HCT116 (cell line): Measurements from ENCODE around the gene NCAPG2.

Experiments used
- EZH2 ChIP-seq: fragments of 200-600 bp; sonication (generic); IDR thresholded peaks from 2 replicates; pipeline ENCODE4 v1.6.1; 2017; ENCODE audit warnings: antibody characterized with exemption, mixed run types
- POLR2A ChIP-seq: IDR thresholded peaks from 2 replicates; pipeline ENCODE4 v1.7.0; 2011; ENCODE audit warnings: borderline replicate concordance; ENCODE audit not compliant: insufficient read depth, insufficient read length; ENCODE audit errors: extremely low read depth
- SIN3A ChIP-seq: IDR thresholded peaks from 2 replicates; pipeline ENCODE4 v1.6.1; 2012; ENCODE audit warnings: low read depth
- YY1 ChIP-seq: IDR thresholded peaks from 2 replicates; pipeline ENCODE4 v1.6.1; 2011; ENCODE audit warnings: low read length, low read depth, moderate library complexity, mild to moderate bottlenecking; ENCODE audit not compliant: insufficient replicate concordance; ENCODE audit errors: extremely low read depth
- TF ChIP-seq, protein P1 (sequence below): IDR thresholded peaks from 2 replicates; pipeline ENCODE4 v1.6.1; 2012
- TF ChIP-seq, protein P2 (sequence below): IDR thresholded peaks from 2 replicates; pipeline ENCODE4 v1.6.1; 2012; ENCODE audit warnings: low read depth
- TF ChIP-seq, protein P3 (sequence below), 3 experiments: fragments of 200-600 bp in 1 of 3; sonication (generic) in 1 of 3; IDR thresholded peaks in 2 of 3; conservative IDR thresholded peaks in 1 of 3; 2 replicates each; pipeline ENCODE4 v1.5.1; 2012 to 2017; ENCODE audit warnings: low read depth in 2 of 3, low read length in 2 of 3, antibody characterized with exemption in 1 of 3, borderline replicate concordance in 1 of 3, control low read depth in 1 of 3, mild to moderate bottlenecking in 1 of 3, mixed read lengths in 1 of 3, mixed run types in 1 of 3, moderate library complexity in 1 of 3; ENCODE audit not compliant: insufficient read depth in 1 of 3

DNA sequence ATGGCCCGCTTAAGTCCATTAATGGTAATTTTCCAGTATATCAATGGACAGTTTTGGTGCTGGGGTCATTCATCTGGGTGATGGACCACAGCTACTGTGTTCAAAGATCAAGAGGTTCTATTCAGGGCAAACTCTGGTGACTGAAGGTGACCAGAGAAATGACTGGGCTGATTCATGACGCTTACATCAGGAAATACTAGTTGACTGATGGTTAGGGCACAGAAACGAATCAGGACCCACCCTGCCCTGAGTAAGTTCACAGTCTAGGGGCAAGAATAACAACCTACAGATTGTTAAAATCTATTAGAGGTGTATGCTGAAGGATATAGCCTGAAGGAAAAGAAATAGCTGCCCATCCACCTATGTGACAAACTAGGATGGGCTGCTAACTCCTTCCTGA lies 9.5 kb downstream of the NCAPG2 start:
- TF ChIP-seq POLR2A (no peak), EZH2 (no peak), YY1 (no peak), SIN3A (no peak)
- TF ChIP-seq, protein P1, sequence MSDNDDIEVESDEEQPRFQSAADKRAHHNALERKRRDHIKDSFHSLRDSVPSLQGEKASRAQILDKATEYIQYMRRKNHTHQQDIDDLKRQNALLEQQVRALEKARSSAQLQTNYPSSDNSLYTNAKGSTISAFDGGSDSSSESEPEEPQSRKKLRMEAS = no peak
- TF ChIP-seq, protein P2, sequence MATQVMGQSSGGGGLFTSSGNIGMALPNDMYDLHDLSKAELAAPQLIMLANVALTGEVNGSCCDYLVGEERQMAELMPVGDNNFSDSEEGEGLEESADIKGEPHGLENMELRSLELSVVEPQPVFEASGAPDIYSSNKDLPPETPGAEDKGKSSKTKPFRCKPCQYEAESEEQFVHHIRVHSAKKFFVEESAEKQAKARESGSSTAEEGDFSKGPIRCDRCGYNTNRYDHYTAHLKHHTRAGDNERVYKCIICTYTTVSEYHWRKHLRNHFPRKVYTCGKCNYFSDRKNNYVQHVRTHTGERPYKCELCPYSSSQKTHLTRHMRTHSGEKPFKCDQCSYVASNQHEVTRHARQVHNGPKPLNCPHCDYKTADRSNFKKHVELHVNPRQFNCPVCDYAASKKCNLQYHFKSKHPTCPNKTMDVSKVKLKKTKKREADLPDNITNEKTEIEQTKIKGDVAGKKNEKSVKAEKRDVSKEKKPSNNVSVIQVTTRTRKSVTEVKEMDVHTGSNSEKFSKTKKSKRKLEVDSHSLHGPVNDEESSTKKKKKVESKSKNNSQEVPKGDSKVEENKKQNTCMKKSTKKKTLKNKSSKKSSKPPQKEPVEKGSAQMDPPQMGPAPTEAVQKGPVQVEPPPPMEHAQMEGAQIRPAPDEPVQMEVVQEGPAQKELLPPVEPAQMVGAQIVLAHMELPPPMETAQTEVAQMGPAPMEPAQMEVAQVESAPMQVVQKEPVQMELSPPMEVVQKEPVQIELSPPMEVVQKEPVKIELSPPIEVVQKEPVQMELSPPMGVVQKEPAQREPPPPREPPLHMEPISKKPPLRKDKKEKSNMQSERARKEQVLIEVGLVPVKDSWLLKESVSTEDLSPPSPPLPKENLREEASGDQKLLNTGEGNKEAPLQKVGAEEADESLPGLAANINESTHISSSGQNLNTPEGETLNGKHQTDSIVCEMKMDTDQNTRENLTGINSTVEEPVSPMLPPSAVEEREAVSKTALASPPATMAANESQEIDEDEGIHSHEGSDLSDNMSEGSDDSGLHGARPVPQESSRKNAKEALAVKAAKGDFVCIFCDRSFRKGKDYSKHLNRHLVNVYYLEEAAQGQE = no peak
- TF ChIP-seq, protein P3, sequence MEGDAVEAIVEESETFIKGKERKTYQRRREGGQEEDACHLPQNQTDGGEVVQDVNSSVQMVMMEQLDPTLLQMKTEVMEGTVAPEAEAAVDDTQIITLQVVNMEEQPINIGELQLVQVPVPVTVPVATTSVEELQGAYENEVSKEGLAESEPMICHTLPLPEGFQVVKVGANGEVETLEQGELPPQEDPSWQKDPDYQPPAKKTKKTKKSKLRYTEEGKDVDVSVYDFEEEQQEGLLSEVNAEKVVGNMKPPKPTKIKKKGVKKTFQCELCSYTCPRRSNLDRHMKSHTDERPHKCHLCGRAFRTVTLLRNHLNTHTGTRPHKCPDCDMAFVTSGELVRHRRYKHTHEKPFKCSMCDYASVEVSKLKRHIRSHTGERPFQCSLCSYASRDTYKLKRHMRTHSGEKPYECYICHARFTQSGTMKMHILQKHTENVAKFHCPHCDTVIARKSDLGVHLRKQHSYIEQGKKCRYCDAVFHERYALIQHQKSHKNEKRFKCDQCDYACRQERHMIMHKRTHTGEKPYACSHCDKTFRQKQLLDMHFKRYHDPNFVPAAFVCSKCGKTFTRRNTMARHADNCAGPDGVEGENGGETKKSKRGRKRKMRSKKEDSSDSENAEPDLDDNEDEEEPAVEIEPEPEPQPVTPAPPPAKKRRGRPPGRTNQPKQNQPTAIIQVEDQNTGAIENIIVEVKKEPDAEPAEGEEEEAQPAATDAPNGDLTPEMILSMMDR (IDR thresholded peaks at IDR 0.05 in 2 of 3, conservative IDR thresholded peaks at IDR 0.05 in 1 of 3; ENCODE audit: borderline replicate concordance in 1 of 3, insufficient read depth in 1 of 3, low read depth in 2 of 3, low read length in 2 of 3) = no peak
